C4-2B (cell line): ENCODE results near the gene CFAP161.

Experiments
- H3K27ac ChIP-seq: fragments of 450-650 bp; 2 replicates; pipeline ENCODE4 v1.5.1; 2017
- CTCF ChIP-seq: fragments of 450-650 bp; conservative IDR thresholded peaks from 2 replicates; pipeline ENCODE4 v1.5.1; 2017; ENCODE audit warnings: mild to moderate bottlenecking
- ZFX ChIP-seq: fragments of 450-650 bp; IDR thresholded peaks from 2 replicates; pipeline ENCODE4 v1.6.1; 2017

The CFAP161 gene

DNA sequence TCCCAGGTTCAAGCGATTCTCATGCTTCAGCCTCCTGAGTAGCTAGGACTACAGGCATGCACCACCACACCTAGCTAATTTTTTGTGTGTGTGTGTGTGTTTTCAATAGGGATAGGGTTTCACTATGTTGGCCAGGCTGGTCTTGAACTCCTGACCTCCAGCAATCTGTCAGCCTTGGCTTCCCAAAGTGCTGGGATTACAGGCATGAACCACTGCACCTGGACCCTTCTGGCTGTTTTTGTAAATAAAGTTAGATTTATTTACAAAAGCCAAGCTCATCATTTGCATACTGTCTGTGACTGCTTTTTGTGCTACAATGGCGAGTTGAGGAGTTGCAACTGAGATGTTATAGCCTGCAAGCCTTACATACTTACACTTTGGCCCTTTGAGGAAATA is 34.1 kb downstream of the CFAP161 start:
- no peak overlapping the region for H3K27ac ChIP-seq
- TF ChIP-seq CTCF (no peak), ZFX (no peak)

- TF ChIP-seq CTCF: no peak
- no peak for TF ChIP-seq ZFX
- no peak overlapping the region for H3K27ac ChIP-seq
Measured at GRCh38 chr15:81168644-81169043, 34.6 kb downstream of the CFAP161 start.

DNA sequence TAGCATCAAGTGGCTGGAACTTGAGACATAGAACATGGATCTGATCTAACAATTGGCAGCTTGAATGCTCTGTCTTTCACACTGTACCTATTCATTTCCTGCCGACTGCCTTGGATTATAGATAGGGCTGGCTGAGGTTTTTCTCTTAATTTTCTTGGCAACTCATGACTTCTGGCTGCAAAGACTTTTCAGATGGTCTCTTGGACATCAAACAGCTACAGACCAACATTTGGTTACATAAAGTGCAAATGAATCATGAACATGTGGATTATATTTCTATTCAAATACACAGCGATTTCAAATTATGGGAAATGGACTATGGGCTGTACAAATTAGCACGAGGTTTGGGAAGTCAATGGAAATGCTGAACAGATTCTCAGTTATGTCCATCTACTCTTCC is 36.4 kb downstream of the CFAP161 start:
- no peak for TF ChIP-seq ZFX
- TF ChIP-seq CTCF: no peak
- H3K27ac ChIP-seq: no peak overlapping the region

DNA sequence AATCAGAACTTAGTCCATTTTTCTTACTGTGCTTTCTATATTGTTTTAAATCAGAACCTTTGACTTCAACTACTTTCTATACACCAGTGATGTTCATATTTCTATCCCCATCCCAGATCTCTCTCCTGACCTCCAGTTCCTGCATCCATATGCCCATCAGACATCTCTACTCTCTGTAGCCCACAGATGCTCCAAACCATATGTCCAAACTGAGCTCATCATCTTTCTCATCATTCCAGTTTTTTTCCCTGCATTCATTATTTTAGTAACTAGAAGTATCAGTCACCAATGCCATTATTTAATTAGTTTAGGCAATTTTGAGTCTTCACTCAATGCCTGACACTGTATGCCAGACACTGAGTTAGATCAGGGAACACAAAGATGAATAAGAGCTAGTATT is 37.2 kb downstream of the CFAP161 start:
- no peak overlapping the region for H3K27ac ChIP-seq
- TF ChIP-seq CTCF: no peak

- TF ChIP-seq ZFX (no peak), CTCF (no peak)
- H3K27ac ChIP-seq: no peak overlapping the region
Measured at GRCh38 chr15:81174125-81174791, 40.2 kb downstream of the CFAP161 start.

DNA sequence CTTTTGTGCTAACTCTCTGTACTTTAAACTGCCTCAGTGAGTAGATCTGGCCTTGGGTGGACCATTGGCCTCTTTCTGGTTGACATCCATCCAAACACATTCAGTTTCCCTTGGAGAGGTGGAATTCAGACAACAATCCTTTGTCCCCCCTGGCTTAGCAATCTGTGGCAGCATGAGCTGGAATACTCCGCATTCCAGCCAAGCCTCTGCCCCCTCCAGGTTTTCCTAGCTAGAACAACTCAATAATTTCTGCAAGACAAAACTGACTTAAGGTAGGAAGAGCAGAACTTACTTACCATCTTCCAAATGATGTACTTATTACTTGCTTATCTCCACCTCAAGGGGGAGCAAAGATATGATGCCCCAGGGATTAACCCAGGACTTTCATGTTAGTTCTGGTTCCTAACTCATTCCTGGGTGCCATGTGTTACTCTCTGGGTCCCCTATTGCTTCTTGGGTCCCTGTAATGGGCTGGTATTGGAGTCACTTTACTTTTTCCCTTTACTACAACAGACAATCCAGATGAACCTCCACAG is 40.8 kb downstream of the CFAP161 start:
- H3K27ac ChIP-seq: no peak overlapping the region
- TF ChIP-seq CTCF (no peak; the same call in 1 of the 2 replicates), ZFX (no peak)

- no peak overlapping the region for H3K27ac ChIP-seq
- no peak for TF ChIP-seq CTCF
- no peak for TF ChIP-seq ZFX
Measured at GRCh38 chr15:81175496-81175895, 41.4 kb downstream of the CFAP161 start.
